ENCODE data around the gene FRMD5. TPM values are rescaled to one million over a fixed set of nuclear protein-coding genes. Genes with fewer than 3 reads are reported as not detected.
"Not testable (repeated sequence)": the region's sequence is repeated elsewhere in the genome, so short reads cannot be mapped to it uniquely, and the experiment has no call there.

FRMD5 gene
- total RNA-seq, 1 donor from 2014 or later, result 1.2 TPM

GRCh38 chr15:43854801-43855200 lies 340.3 kb downstream of the FRMD5 start:
- ATAC-seq (no peak), DNase-seq (no peak)
- H3K27ac ChIP-seq, result no peak overlapping the region
- TF ChIP-seq CTCF (IDR thresholded peaks at IDR 0.05), result no peak
- H3K27me3 ChIP-seq, result no peaks in the 10 kb centered on the region
- H3K4me1 ChIP-seq, result no peaks in the 10 kb centered on the region
- peaks cover 10% of the 10 kb centered on the region for H3K36me3 ChIP-seq
- H3K4me3 ChIP-seq, result no peak overlapping the region
- H3K9me3 ChIP-seq, result no peaks in the 10 kb centered on the region
- intact Hi-C loops (cut with DNase I), result no loop called here

GRCh38 chr15:43852607-43853006 lies 342.5 kb downstream of the FRMD5 start:
- H3K4me3 ChIP-seq, result no peak overlapping the region
- no peak overlapping the region for H3K27ac ChIP-seq
- no peak for ATAC-seq
- H3K9me3 ChIP-seq, result no peaks in the 10 kb centered on the region
- DNase-seq, result no peak
- no peaks in the 10 kb centered on the region for H3K27me3 ChIP-seq
- no peaks in the 10 kb centered on the region for H3K4me1 ChIP-seq
- intact Hi-C loops (cut with DNase I), result no loop called here
- TF ChIP-seq CTCF (IDR thresholded peaks at IDR 0.05), result no peak
- no peaks in the 10 kb centered on the region for H3K36me3 ChIP-seq

GRCh38 chr15:43851251-43851650 lies 343.8 kb downstream of the FRMD5 start:
- no peak overlapping the region for H3K4me3 ChIP-seq
- TF ChIP-seq CTCF (IDR thresholded peaks at IDR 0.05), result no peak
- intact Hi-C loops (cut with DNase I), result no loop called here

GRCh38 chr15:43845421-43845820 lies 349.6 kb downstream of the FRMD5 start:
- DNase-seq, result no peak
- TF ChIP-seq CTCF (IDR thresholded peaks at IDR 0.05), result no peak
- intact Hi-C loops (cut with DNase I), result no loop called here
- no peaks in the 10 kb centered on the region for H3K27me3 ChIP-seq
- no peak for ATAC-seq
- no peaks in the 10 kb centered on the region for H3K4me1 ChIP-seq
- H3K36me3 ChIP-seq, result no peaks in the 10 kb centered on the region
- H3K4me3 ChIP-seq, result no peak overlapping the region
- H3K27ac ChIP-seq, result no peak overlapping the region
- no peaks in the 10 kb centered on the region for H3K9me3 ChIP-seq

More at GRCh38 chr15:43851251-43851650, 343.8 kb downstream of the FRMD5 start:
- no peaks in the 10 kb centered on the region for H3K36me3 ChIP-seq
- no peaks in the 10 kb centered on the region for H3K4me1 ChIP-seq
- no peaks in the 10 kb centered on the region for H3K9me3 ChIP-seq
- H3K27me3 ChIP-seq, result no peaks in the 10 kb centered on the region
- ATAC-seq, result no peak
- DNase-seq, result no peak
- no peak overlapping the region for H3K27ac ChIP-seq

- DNase-seq; H3K36me3 ChIP-seq; intact Hi-C loops (cut with DNase I); H3K4me1 ChIP-seq; H3K4me3 ChIP-seq; H3K9me3 ChIP-seq; H3K27me3 ChIP-seq; H3K27ac ChIP-seq; ATAC-seq: not testable (repeated sequence)
These were observed 362.6 kb downstream of the FRMD5 start for GRCh38 chr15:43832485-43832884.

- intact Hi-C loops (cut with DNase I); H3K36me3 ChIP-seq; DNase-seq; H3K4me3 ChIP-seq; H3K9me3 ChIP-seq; H3K27ac ChIP-seq; ATAC-seq; H3K27me3 ChIP-seq: not testable (repeated sequence)
- peaks cover 13% of the 10 kb centered on the region for H3K4me1 ChIP-seq
These were observed 363.5 kb downstream of the FRMD5 start for GRCh38 chr15:43831519-43832052.

GRCh38 chr15:43830691-43831275 lies 364.3 kb downstream of the FRMD5 start:
- H3K4me3 ChIP-seq; DNase-seq; intact Hi-C loops (cut with DNase I); H3K9me3 ChIP-seq; H3K27ac ChIP-seq; H3K27me3 ChIP-seq; ATAC-seq; H3K36me3 ChIP-seq: not testable (repeated sequence)
- peaks cover 17% of the 10 kb centered on the region for H3K4me1 ChIP-seq

GRCh38 chr15:43829951-43830540 lies 365.0 kb downstream of the FRMD5 start:
- H3K36me3 ChIP-seq; H3K27me3 ChIP-seq; ATAC-seq; H3K9me3 ChIP-seq; H3K4me3 ChIP-seq; intact Hi-C loops (cut with DNase I); H3K27ac ChIP-seq; DNase-seq: not testable (repeated sequence)
- H3K4me1 ChIP-seq, result peaks cover 17% of the 10 kb centered on the region

Data from upper lobe of right lung (tissue), 1 donor.